ENCODE measurements around the gene AKR1B15. TPM values are rescaled to one million over a fixed set of nuclear protein-coding genes. Genes with fewer than 3 reads are reported as not detected.
"Not testable (repeated sequence)": the region's sequence is repeated elsewhere in the genome, so short reads cannot be mapped to it uniquely, and the experiment has no call there.

The AKR1B15 gene
- total and polyA plus RNA-seq, 11 donors: not detected

- H3K27me3 ChIP-seq: peaks cover 0 to 2% (median 0%) of the 10 kb centered on the region in 9 donors
- no peak for ATAC-seq
- intact Hi-C loops (cut with DNase I): no loop called here
- WGBS, 4 donors: 67 to 78% (median 70%) methylated on average over 4 of the region's 4 CpGs
- H3K36me3 ChIP-seq: no peaks in the 10 kb centered on the region
- TF ChIP-seq POLR2A (IDR thresholded peaks at IDR 0.05) (no peak), CTCF (IDR thresholded peaks at IDR 0.05) (no peak)
- no peaks in the 10 kb centered on the region for H3K4me1 ChIP-seq
- no peak for DNase-seq
- no peaks in the 10 kb centered on the region for H3K9me3 ChIP-seq
- H3K4me3 ChIP-seq: no peak overlapping the region
- no peak overlapping the region for H3K27ac ChIP-seq
Measured at GRCh38 chr7:134553976-134554375, 5.1 kb downstream of the AKR1B15 start.

GRCh38 chr7:134554417-134554966 is 5.6 kb downstream of the AKR1B15 start:
- Histone ChIP-seq H3K4me3 (no peak overlapping the region), H3K9me3 (no peaks in the 10 kb centered on the region), H3K27me3 (peaks cover 0 to 2% (median 0%) of the 10 kb centered on the region in 9 donors), H3K36me3 (no peaks in the 10 kb centered on the region), H3K4me1 (no peaks in the 10 kb centered on the region), H3K27ac (no peak overlapping the region)
- ATAC-seq (no peak), DNase-seq (no peak)
- TF ChIP-seq POLR2A (IDR thresholded peaks at IDR 0.05): no peak
- TF ChIP-seq CTCF (IDR thresholded peaks at IDR 0.05): no peak
- intact Hi-C loops (cut with DNase I): no loop called here
- 80 to 87% (median 83%) methylated on average over 7 of the region's 7 CpGs for WGBS, 4 donors

- no peaks in the 10 kb centered on the region for H3K36me3 ChIP-seq
- DNase-seq: no peak
- H3K4me3 ChIP-seq: no peak overlapping the region
- TF ChIP-seq POLR2A (IDR thresholded peaks at IDR 0.05): no peak
- TF ChIP-seq CTCF (IDR thresholded peaks at IDR 0.05): no peak
- intact Hi-C loops (cut with DNase I): no loop called here
- ATAC-seq: no peak
- 9 to 23% (median 21%) methylated on average over 6 of the region's 6 CpGs for WGBS, 4 donors
- no peaks in the 10 kb centered on the region for H3K9me3 ChIP-seq
- no peaks in the 10 kb centered on the region for H3K4me1 ChIP-seq
- peaks cover 0 to 2% (median 0%) of the 10 kb centered on the region in 9 donors for H3K27me3 ChIP-seq
- no peak overlapping the region for H3K27ac ChIP-seq
Measured at GRCh38 chr7:134557391-134557790, 8.5 kb downstream of the AKR1B15 start.

- H3K27me3 ChIP-seq: no peaks in the 10 kb centered on the region
- intact Hi-C loops (cut with DNase I): no loop called here
- H3K4me3 ChIP-seq: no peak overlapping the region
- no peak for TF ChIP-seq CTCF (IDR thresholded peaks at IDR 0.05)
- TF ChIP-seq POLR2A (IDR thresholded peaks at IDR 0.05): no peak
- ATAC-seq: no peak
- H3K4me1 ChIP-seq: no peaks in the 10 kb centered on the region
- H3K36me3 ChIP-seq: no peaks in the 10 kb centered on the region
- no peaks in the 10 kb centered on the region for H3K9me3 ChIP-seq
- 86 to 95% (median 90%) methylated on average over 5 of the region's 5 CpGs for WGBS, 4 donors
- H3K27ac ChIP-seq: no peak overlapping the region
- no peak for DNase-seq
Measured at GRCh38 chr7:134558370-134558769, 9.5 kb downstream of the AKR1B15 start.

GRCh38 chr7:134561616-134562015 is 12.7 kb downstream of the AKR1B15 start:
- H3K4me3 ChIP-seq; H3K27me3 ChIP-seq; H3K9me3 ChIP-seq; H3K4me1 ChIP-seq; DNase-seq; intact Hi-C loops (cut with DNase I); H3K36me3 ChIP-seq; H3K27ac ChIP-seq; ATAC-seq: not testable (repeated sequence)
- WGBS, 4 donors: 68 to 89% (median 82%) methylated on average over 5 of the region's 5 CpGs

Data from heart left ventricle (tissue), 16 donors.